ENCODE measurements around the gene KRT222. TPM values are rescaled to one million over a fixed set of nuclear protein-coding genes. Genes with fewer than 3 reads are reported as not detected.
A peak's percentile ranks its signal among the peaks of the same experiment; 100 is the strongest.

Gene KRT222
- total RNA-seq, 1 donor from 2014 or later, result not detected

- Mint-ChIP-seq H3K4me1 (ENCODE audit: low read depth) (no peaks in the 10 kb centered on the region), H3K27ac (ENCODE audit: unreplicated experiment) (no peak overlapping the region), H3K27me3 (ENCODE audit: low read depth) (peaks cover 40% of the 10 kb centered on the region), H3K36me3 (ENCODE audit: low read depth) (peaks cover 1% of the 10 kb centered on the region), H3K4me3 (ENCODE audit: unreplicated experiment) (no peak overlapping the region), H3K9me3 (ENCODE audit: low read depth) (no peaks in the 10 kb centered on the region)
- DNase-seq (ENCODE audit: low spot score), result no peak
- TF ChIP-seq CTCF (IDR thresholded peaks at IDR 0.05), result peak; percentile 65
Measured at GRCh38 chr17:40615068-40615840, 49.7 kb downstream of the KRT222 start.

GRCh38 chr17:40614431-40615067, 50.4 kb downstream of the KRT222 start:
- H3K4me3 Mint-ChIP-seq (ENCODE audit: unreplicated experiment), result no peak overlapping the region
- no peak for DNase-seq (ENCODE audit: low spot score)
- no peaks in the 10 kb centered on the region for H3K4me1 Mint-ChIP-seq (ENCODE audit: low read depth)
- H3K36me3 Mint-ChIP-seq (ENCODE audit: low read depth), result peaks cover 1% of the 10 kb centered on the region
- TF ChIP-seq CTCF (IDR thresholded peaks at IDR 0.05), result no peak
- no peak overlapping the region for H3K27ac Mint-ChIP-seq (ENCODE audit: unreplicated experiment)
- peaks cover 37% of the 10 kb centered on the region for H3K27me3 Mint-ChIP-seq (ENCODE audit: low read depth)
- no peaks in the 10 kb centered on the region for H3K9me3 Mint-ChIP-seq (ENCODE audit: low read depth)

- no peaks in the 10 kb centered on the region for H3K9me3 Mint-ChIP-seq (ENCODE audit: low read depth)
Measured at GRCh38 chr17:40613467-40614154, 51.4 kb downstream of the KRT222 start.

GRCh38 chr17:40612599-40613244, 52.3 kb downstream of the KRT222 start:
- no peaks in the 10 kb centered on the region for H3K9me3 Mint-ChIP-seq (ENCODE audit: low read depth)
- H3K27ac Mint-ChIP-seq (ENCODE audit: unreplicated experiment), result no peak overlapping the region
- no peak for TF ChIP-seq CTCF (IDR thresholded peaks at IDR 0.05)
- peaks cover 1% of the 10 kb centered on the region for H3K36me3 Mint-ChIP-seq (ENCODE audit: low read depth)
- DNase-seq (ENCODE audit: low spot score), result no peak
- H3K4me1 Mint-ChIP-seq (ENCODE audit: low read depth), result no peaks in the 10 kb centered on the region
- H3K27me3 Mint-ChIP-seq (ENCODE audit: low read depth), result peaks cover 37% of the 10 kb centered on the region
- H3K4me3 Mint-ChIP-seq (ENCODE audit: unreplicated experiment), result no peak overlapping the region

More at GRCh38 chr17:40613467-40614154, 51.4 kb downstream of the KRT222 start:
- Mint-ChIP-seq H3K4me1 (ENCODE audit: low read depth) (no peaks in the 10 kb centered on the region), H3K4me3 (ENCODE audit: unreplicated experiment) (no peak overlapping the region), H3K36me3 (ENCODE audit: low read depth) (peaks cover 1% of the 10 kb centered on the region), H3K27me3 (ENCODE audit: low read depth) (peaks cover 37% of the 10 kb centered on the region), H3K27ac (ENCODE audit: unreplicated experiment) (no peak overlapping the region)
- no peak for DNase-seq (ENCODE audit: low spot score)
- no peak for TF ChIP-seq CTCF (IDR thresholded peaks at IDR 0.05)

All from chondrocyte (in vitro differentiated cells).